Measurements from ENCODE around the gene PIEZO2.

- no peak for TF ChIP-seq EP300 (conservative IDR thresholded peaks at IDR 0.05; ENCODE audit: poor library complexity, severe bottlenecking)
- TF ChIP-seq EZH2 (IDR thresholded peaks at IDR 0.05; ENCODE audit: borderline replicate concordance, insufficient read depth, low read length, poor library complexity, severe bottlenecking), result no peak
- TF ChIP-seq, protein P1, sequence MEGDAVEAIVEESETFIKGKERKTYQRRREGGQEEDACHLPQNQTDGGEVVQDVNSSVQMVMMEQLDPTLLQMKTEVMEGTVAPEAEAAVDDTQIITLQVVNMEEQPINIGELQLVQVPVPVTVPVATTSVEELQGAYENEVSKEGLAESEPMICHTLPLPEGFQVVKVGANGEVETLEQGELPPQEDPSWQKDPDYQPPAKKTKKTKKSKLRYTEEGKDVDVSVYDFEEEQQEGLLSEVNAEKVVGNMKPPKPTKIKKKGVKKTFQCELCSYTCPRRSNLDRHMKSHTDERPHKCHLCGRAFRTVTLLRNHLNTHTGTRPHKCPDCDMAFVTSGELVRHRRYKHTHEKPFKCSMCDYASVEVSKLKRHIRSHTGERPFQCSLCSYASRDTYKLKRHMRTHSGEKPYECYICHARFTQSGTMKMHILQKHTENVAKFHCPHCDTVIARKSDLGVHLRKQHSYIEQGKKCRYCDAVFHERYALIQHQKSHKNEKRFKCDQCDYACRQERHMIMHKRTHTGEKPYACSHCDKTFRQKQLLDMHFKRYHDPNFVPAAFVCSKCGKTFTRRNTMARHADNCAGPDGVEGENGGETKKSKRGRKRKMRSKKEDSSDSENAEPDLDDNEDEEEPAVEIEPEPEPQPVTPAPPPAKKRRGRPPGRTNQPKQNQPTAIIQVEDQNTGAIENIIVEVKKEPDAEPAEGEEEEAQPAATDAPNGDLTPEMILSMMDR (IDR thresholded peaks at IDR 0.05; ENCODE audit: poor library complexity, severe bottlenecking), result no peak
Observed at GRCh38 chr18:11110509-11110908, 38.9 kb downstream of the PIEZO2 start.
